Measurements from ENCODE around the gene KCTD19.
"Not testable (repeated sequence)": the region's sequence is repeated elsewhere in the genome, so short reads cannot be mapped to it uniquely, and the experiment has no call there.

KCTD19 gene

GRCh38 chr16:67326472-67327309 lies at the start of gene KCTD19, which contains the start of gene LRRC36:
KCTD19 (minus strand) TSS chr16:67326741; CDS start chr16:67326707, 34 bp downstream.
LRRC36 (plus strand) TSS chr16:67326815; CDS start chr16:67326863, 48 bp downstream.
- DNase-seq: no peak

- not testable (repeated sequence) for DNase-seq
These were observed 49.5 kb upstream of the KCTD19 start for GRCh38 chr16:67376012-67376411.

- DNase-seq: no peak
These were observed 46.1 kb upstream of the KCTD19 start for GRCh38 chr16:67372664-67373063.

- no peak for DNase-seq
These were observed 44.1 kb upstream of the KCTD19 start for GRCh38 chr16:67370661-67371060.

GRCh38 chr16:67364600-67365235 lies 38.2 kb upstream of the KCTD19 start:
- DNase-seq: no peak

- DNase-seq: no peak
These were observed 34.5 kb upstream of the KCTD19 start for GRCh38 chr16:67361038-67361437.

- not testable (repeated sequence) for DNase-seq
These were observed 33.2 kb upstream of the KCTD19 start for GRCh38 chr16:67359540-67360269.

GRCh38 chr16:67357561-67357960 lies 31.0 kb upstream of the KCTD19 start:
- no peak for DNase-seq

GRCh38 chr16:67356396-67356795 lies 29.9 kb upstream of the KCTD19 start:
- no peak for DNase-seq

- DNase-seq: not testable (repeated sequence)
These were observed 25.9 kb upstream of the KCTD19 start for GRCh38 chr16:67352463-67352862.

- DNase-seq: no peak
These were observed 23.8 kb upstream of the KCTD19 start for GRCh38 chr16:67350324-67350723.

- no peak for DNase-seq
These were observed 22.6 kb upstream of the KCTD19 start for GRCh38 chr16:67349172-67349571.

GRCh38 chr16:67346341-67346740 lies 19.8 kb upstream of the KCTD19 start:
- no peak for DNase-seq

GRCh38 chr16:67345401-67345800 lies 18.9 kb upstream of the KCTD19 start:
- no peak for DNase-seq

GRCh38 chr16:67342616-67343015 lies 16.1 kb upstream of the KCTD19 start:
- DNase-seq: no peak

- no peak for DNase-seq
These were observed 14.7 kb upstream of the KCTD19 start for GRCh38 chr16:67341250-67341649.

- DNase-seq: no peak
These were observed 12.9 kb upstream of the KCTD19 start for GRCh38 chr16:67339453-67339852.

- no peak for DNase-seq
These were observed 10.1 kb upstream of the KCTD19 start for GRCh38 chr16:67336648-67337047.

- DNase-seq: no peak
These were observed 9.6 kb upstream of the KCTD19 start for GRCh38 chr16:67336116-67336515.

- DNase-seq: no peak
These were observed 6.8 kb upstream of the KCTD19 start for GRCh38 chr16:67333315-67333714.

GRCh38 chr16:67329901-67330300 lies 3.4 kb upstream of the KCTD19 start:
- DNase-seq: no peak

GRCh38 chr16:67327743-67328142 lies 1.2 kb upstream of the KCTD19 start:
- DNase-seq: no peak

- no peak for DNase-seq
These were observed 448 bp downstream of the KCTD19 start for GRCh38 chr16:67326115-67326471.

- DNase-seq: no peak
These were observed 8.7 kb downstream of the KCTD19 start for GRCh38 chr16:67317853-67318252.
